GM10248 (cell line): Measurements from ENCODE around the gene HDAC9.

Experiments
- CTCF ChIA-PET: fragments of 300-600 bp; sonication (Branson Sonifier 250); formaldehyde crosslinking; extraction: SDS; loops from one replicate; lab custom pipeline; 2021; ENCODE audit warnings: antibody characterized with exemption; lab: Yijun Ruan, JAX
- POLR2A ChIA-PET: fragments of 350-650 bp; sonication (Branson Sonifier 250); formaldehyde crosslinking; extraction: SDS; loops from one replicate; lab custom pipeline; 2020; ENCODE audit warnings: antibody characterized with exemption; lab: Yijun Ruan, JAX
- DNase-seq: peaks from one replicate; pipeline ENCODE4 v3.0.0; 2012; ENCODE audit errors: extremely low spot score
- CTCF ChIP-seq: IDR thresholded peaks from 2 replicates; pipeline ENCODE4 v1.5.1; 2012; ENCODE audit warnings: mild to moderate bottlenecking, low read depth; ENCODE audit errors: extremely low read depth, missing control alignments, control extremely low read depth

The HDAC9 gene

GRCh38 chr7:18828260-18828993, 332.9 kb downstream of the HDAC9 start:
- DNase-seq, result no peak
- TF ChIP-seq CTCF, result no peak
- POLR2A ChIA-PET, result no interaction called here
- CTCF ChIA-PET, result no interaction called here

GRCh38 chr7:18828994-18829857, 333.7 kb downstream of the HDAC9 start:
- POLR2A ChIA-PET, result no interaction called here
- TF ChIP-seq CTCF, result no peak
- CTCF ChIA-PET, result interaction anchor here (1.0 to 1.5 kb wide), 2 partner anchors 13 to 35 kb away, joined by 3 read pairs; no protein-coding TSS in a partner anchor
- DNase-seq, result no peak

- POLR2A ChIA-PET, result no interaction called here
- CTCF ChIA-PET, result interaction anchor here (1.0 to 2.1 kb wide), 4 partner anchors 12 to 36 kb away, joined by 3 to 6 read pairs (median 3); no protein-coding TSS in a partner anchor
- TF ChIP-seq CTCF, result no peak
- no peak for DNase-seq
These were observed 334.3 kb downstream of the HDAC9 start for GRCh38 chr7:18829858-18830285.

GRCh38 chr7:18831419-18831818, 335.9 kb downstream of the HDAC9 start:
- CTCF ChIA-PET, result interaction anchor here (1.1 to 2.1 kb wide), 4 partner anchors 10 to 49 kb away, joined by 3 to 6 read pairs (median 4); no protein-coding TSS in a partner anchor
- no peak for DNase-seq
- POLR2A ChIA-PET, result no interaction called here
- TF ChIP-seq CTCF, result no peak

- no peak for DNase-seq
- ChIA-PET CTCF (interaction anchor here (1.1 to 2.1 kb wide), 4 partner anchors 10 to 49 kb away, joined by 3 to 6 read pairs (median 4); no protein-coding TSS in a partner anchor), POLR2A (no interaction called here)
- no peak for TF ChIP-seq CTCF
These were observed 336.4 kb downstream of the HDAC9 start for GRCh38 chr7:18831943-18832342.

- no peak for TF ChIP-seq CTCF
- DNase-seq, result no peak
- ChIA-PET POLR2A (no interaction called here), CTCF (no interaction called here)
These were observed 339.0 kb downstream of the HDAC9 start for GRCh38 chr7:18834577-18834976.
